K562 (cell line): ENCODE results near the gene PREX1. TPM values are rescaled to one million over a fixed set of nuclear protein-coding genes. Genes with fewer than 3 reads are reported as not detected.

Experiments
- ZNF133 ChIP-seq: fragments of 250-450 bp; sonication (Bioruptor Pico); IDR thresholded peaks from 2 replicates; pipeline ENCODE4 v1.4.0; 2020; ENCODE audit warnings: mild to moderate bottlenecking
- polyA plus RNA-seq, 8 experiments: library from polyadenylated mRNA; depleted of rRNA in 4 of 8; stranded (reverse) in 5 of 8; unstranded in 3 of 8; fragments of >200 nt; fragmentation: Nextera tagmentation in 2 of 8; fragmentation: Illumina TruSeq in 1 of 8; extraction: Ambion mirVana in 2 of 8; extraction: Trizol in 1 of 8; gene quantifications; 2 replicates each; pipeline versions ENCODE4 v1.2.1 to v1.2.3, GENCODE V29; 2011 to 2014; ENCODE audit warnings: inconsistent platforms in 1 of 8, missing spikeins in 1 of 8
- total RNA-seq, 7 experiments: library from RNA; depleted of rRNA in 6 of 7; stranded (reverse); fragments of >200 nt in 6 of 7; fragmentation: Illumina TruSeq in 2 of 7; extraction: Trizol in 2 of 7; gene quantifications; 2 replicates each; pipeline versions ENCODE4 v1.2.1 to v1.2.3, GENCODE V29; 2011 to 2021; ENCODE audit warnings: low replicate concordance in 1 of 7
- TF ChIP-seq, protein P1 (sequence below), 3 experiments: fragments of 200-800 bp in 1 of 3; fragments of 250-450 bp in 1 of 3; fragments of 450-650 bp in 1 of 3; sonication (Bioruptor Pico) in 1 of 3; sonication (Bioruptor generic) in 1 of 3; formaldehyde crosslinking in 1 of 3; IDR thresholded peaks; 2 replicates each; pipeline versions ENCODE4 v1.6.1 to v1.8.0; 2016 to 2022; ENCODE audit warnings: mild to moderate bottlenecking in 2 of 3, missing genetic modification characterization in 2 of 3, missing compliant biosample characterization in 1 of 3, moderate library complexity in 1 of 3
- TF ChIP-seq, protein P2 (sequence below), 2 experiments: fragments of 450-650 bp; conservative IDR thresholded peaks; 2 replicates each; pipeline ENCODE4 v1.6.1; 2017; ENCODE audit warnings: mild to moderate bottlenecking in 2 of 2, moderate library complexity in 2 of 2

Gene PREX1
- total and polyA plus RNA-seq, 9 of the 15 experiments (the other 6 are each of a cell fraction or from before 2014, with no cell fraction given), result 0.37 to 10.4 (median 4.8) TPM

DNA sequence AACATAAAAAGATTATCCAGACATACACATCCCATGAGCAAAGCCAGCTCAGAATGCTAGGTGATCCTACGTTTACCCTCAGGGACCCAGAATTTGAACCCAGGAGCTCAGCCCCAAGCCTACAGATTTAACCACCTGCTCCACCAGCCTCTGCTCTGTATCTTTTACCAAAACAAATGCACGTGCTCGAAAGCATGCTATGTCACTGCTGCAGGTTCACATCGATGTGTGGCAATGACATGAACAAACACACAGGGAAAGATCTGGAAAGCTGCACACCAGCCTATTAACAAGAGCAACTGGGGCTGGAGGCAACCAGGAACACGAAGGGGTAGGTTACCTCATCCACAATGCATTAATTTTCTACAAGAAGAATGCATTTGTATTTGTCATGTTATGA, 32.1 kb downstream of the PREX1 start (continued):
- TF ChIP-seq, protein P1, sequence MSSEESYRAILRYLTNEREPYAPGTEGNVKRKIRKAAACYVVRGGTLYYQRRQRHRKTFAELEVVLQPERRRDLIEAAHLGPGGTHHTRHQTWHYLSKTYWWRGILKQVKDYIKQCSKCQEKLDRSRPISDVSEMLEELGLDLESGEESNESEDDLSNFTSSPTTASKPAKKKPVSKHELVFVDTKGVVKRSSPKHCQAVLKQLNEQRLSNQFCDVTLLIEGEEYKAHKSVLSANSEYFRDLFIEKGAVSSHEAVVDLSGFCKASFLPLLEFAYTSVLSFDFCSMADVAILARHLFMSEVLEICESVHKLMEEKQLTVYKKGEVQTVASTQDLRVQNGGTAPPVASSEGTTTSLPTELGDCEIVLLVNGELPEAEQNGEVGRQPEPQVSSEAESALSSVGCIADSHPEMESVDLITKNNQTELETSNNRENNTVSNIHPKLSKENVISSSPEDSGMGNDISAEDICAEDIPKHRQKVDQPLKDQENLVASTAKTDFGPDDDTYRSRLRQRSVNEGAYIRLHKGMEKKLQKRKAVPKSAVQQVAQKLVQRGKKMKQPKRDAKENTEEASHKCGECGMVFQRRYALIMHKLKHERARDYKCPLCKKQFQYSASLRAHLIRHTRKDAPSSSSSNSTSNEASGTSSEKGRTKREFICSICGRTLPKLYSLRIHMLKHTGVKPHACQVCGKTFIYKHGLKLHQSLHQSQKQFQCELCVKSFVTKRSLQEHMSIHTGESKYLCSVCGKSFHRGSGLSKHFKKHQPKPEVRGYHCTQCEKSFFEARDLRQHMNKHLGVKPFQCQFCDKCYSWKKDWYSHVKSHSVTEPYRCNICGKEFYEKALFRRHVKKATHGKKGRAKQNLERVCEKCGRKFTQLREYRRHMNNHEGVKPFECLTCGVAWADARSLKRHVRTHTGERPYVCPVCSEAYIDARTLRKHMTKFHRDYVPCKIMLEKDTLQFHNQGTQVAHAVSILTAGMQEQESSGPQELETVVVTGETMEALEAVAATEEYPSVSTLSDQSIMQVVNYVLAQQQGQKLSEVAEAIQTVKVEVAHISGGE (CRISPR knock-in tag; IDR thresholded peaks at IDR 0.05), result 0 out of 6 replicates have a peak, but pooled peaks of 1 of the 3 experiments have one; percentile 30
- no peak for TF ChIP-seq ZNF133 (CRISPR knock-in tag)
- TF ChIP-seq, protein P2, sequence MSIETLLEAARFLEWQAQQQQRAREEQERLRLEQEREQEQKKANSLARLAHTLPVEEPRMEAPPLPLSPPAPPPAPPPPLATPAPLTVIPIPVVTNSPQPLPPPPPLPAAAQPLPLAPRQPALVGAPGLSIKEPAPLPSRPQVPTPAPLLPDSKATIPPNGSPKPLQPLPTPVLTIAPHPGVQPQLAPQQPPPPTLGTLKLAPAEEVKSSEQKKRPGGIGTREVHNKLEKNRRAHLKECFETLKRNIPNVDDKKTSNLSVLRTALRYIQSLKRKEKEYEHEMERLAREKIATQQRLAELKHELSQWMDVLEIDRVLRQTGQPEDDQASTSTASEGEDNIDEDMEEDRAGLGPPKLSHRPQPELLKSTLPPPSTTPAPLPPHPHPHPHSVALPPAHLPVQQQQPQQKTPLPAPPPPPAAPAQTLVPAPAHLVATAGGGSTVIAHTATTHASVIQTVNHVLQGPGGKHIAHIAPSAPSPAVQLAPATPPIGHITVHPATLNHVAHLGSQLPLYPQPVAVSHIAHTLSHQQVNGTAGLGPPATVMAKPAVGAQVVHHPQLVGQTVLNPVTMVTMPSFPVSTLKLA (conservative IDR thresholded peaks at IDR 0.05), result 0 out of 4 replicates have a peak, but pooled peaks of 1 of the 2 experiments have one; percentile 26
